Measurements from ENCODE around the gene TRHDE.

- TF ChIP-seq CTCF (conservative IDR thresholded peaks at IDR 0.05; ENCODE audit: low read depth, low read length) = no peak
- no peak for TF ChIP-seq EZH2 (IDR thresholded peaks at IDR 0.05; ENCODE audit: low read length, unreplicated experiment)
- no peak for TF ChIP-seq EZH2phosphoT487 (IDR thresholded peaks at IDR 0.05; ENCODE audit: borderline replicate concordance, low read length)
These were observed 199.6 kb downstream of the TRHDE start for GRCh38 chr12:72471806-72472205.
